ENCODE measurements around the gene PIGS. TPM values are rescaled to one million over a fixed set of nuclear protein-coding genes. Genes with fewer than 3 reads are reported as not detected.

PIGS gene
- total and polyA plus RNA-seq, 4 donors = 7.3 to 29.5 (median 13.3) TPM

DNA sequence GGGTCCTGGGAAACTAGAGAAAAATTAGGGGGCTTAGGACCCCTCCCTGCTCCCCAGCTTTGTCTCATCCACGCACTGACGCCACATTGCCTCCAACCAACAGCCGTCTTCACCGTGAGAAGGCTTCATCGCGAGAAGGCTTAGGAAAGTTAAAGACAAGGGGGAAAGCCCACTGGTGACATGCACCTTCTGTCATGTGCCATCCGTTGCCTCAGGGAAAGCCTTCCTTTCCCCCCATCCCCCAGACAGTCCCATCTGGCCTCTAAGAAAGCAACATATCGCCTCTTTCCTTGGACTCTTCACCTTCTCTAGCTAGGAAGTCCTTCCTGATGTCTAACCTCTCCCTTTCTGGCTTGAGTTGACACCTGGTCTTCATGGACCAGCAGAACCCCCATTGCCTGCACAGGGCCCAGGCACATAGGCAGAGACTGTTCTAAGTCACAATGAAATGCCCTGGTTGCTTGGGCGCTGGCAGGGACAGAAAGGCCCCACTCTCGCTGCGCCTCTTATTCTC is 63.1 kb downstream of the PIGS start:
- Histone ChIP-seq H3K4me1 (ENCODE audit: control insufficient read depth in 4 of 4, insufficient read depth in 4 of 4, low read length in 3 of 4) (no peaks in the 10 kb centered on the region), H3K9ac (ENCODE audit: low read depth in 1 of 2, low read length in 2 of 2) (no peak overlapping the region), H3K9me3 (ENCODE audit: control insufficient read depth in 4 of 4, low read length in 3 of 4) (no peaks in the 10 kb centered on the region), H3K27ac (ENCODE audit: low read depth in 1 of 2, low read length in 2 of 2) (no peak overlapping the region), H3K27me3 (ENCODE audit: control insufficient read depth in 4 of 4, insufficient read depth in 4 of 4, low read length in 3 of 4) (no peaks in the 10 kb centered on the region), H3K4me3 (ENCODE audit: low read depth in 1 of 3, low read length in 3 of 3) (no peak overlapping the region), H3K36me3 (ENCODE audit: control insufficient read depth in 4 of 4, insufficient read depth in 3 of 4, low read depth in 1 of 4, low read length in 3 of 4) (no peaks in the 10 kb centered on the region)
- no peak for DNase-seq (ENCODE audit: low spot score)
- 82% methylated on average over 11 of the region's 11 CpGs for WGBS
- TF ChIP-seq NR2F2 (IDR thresholded peaks at IDR 0.05) = no peak
- TF ChIP-seq REST (IDR thresholded peaks at IDR 0.05) = no peak
- TF ChIP-seq MAX (IDR thresholded peaks at IDR 0.05) = no peak
- no peak for TF ChIP-seq HNF4A (conservative IDR thresholded peaks at IDR 0.05)
- TF ChIP-seq, protein P1, sequence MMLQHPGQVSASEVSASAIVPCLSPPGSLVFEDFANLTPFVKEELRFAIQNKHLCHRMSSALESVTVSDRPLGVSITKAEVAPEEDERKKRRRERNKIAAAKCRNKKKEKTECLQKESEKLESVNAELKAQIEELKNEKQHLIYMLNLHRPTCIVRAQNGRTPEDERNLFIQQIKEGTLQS (IDR thresholded peaks at IDR 0.05) = no peak
- TF ChIP-seq RAD21 (IDR thresholded peaks at IDR 0.05) = no peak
- TF ChIP-seq HNF4G (IDR thresholded peaks at IDR 0.05) = no peak
- TF ChIP-seq FOXA2 (IDR thresholded peaks at IDR 0.05) = no peak
- no peak for TF ChIP-seq SP1 (IDR thresholded peaks at IDR 0.05)
- no peak for TF ChIP-seq FOXA1 (IDR thresholded peaks at IDR 0.05)
- TF ChIP-seq GABPA (IDR thresholded peaks at IDR 0.05 in 1 of 2, conservative IDR thresholded peaks at IDR 0.05 in 1 of 2) = no peak

DNA sequence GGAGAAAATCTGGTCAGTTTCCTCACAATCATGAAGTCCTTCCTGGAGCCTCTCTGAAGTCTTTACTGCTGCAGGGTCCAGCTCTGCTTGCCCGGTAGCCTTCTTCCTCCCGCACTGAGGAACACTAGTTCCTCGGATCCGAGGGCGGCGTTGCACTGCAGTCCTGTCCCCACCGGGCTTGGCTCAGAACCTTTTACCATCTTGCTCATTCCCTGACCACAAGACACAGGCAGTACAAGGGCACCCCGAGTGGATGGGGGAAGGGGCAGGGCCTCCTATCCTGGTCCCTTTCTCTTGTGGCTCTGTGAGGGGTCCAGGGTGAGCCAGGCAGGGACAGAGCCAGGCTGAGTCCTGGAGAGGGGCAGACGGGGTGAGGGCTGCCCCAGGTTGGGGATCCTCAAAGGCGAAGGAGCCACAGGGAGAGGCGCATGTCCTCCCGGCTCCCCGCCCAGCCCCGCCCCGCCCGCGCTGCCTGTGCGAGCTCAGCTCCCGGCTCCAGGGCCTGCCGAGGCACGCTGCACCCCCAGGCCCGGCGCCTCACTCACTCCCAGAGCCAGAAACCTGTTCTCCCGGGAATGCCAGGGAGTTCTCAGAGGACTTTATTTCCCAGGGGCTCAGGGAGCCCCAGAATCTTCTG is 63.6 kb downstream of the PIGS start:
- Histone ChIP-seq H3K4me3 (ENCODE audit: low read depth in 1 of 3, low read length in 3 of 3) (no peak overlapping the region), H3K9ac (ENCODE audit: low read depth in 1 of 2, low read length in 2 of 2) (no peak overlapping the region), H3K27me3 (ENCODE audit: control insufficient read depth in 4 of 4, insufficient read depth in 4 of 4, low read length in 3 of 4) (no peaks in the 10 kb centered on the region), H3K4me1 (ENCODE audit: control insufficient read depth in 4 of 4, insufficient read depth in 4 of 4, low read length in 3 of 4) (no peaks in the 10 kb centered on the region), H3K36me3 (ENCODE audit: control insufficient read depth in 4 of 4, insufficient read depth in 3 of 4, low read depth in 1 of 4, low read length in 3 of 4) (no peaks in the 10 kb centered on the region), H3K9me3 (ENCODE audit: control insufficient read depth in 4 of 4, low read length in 3 of 4) (no peaks in the 10 kb centered on the region), H3K27ac (ENCODE audit: low read depth in 1 of 2, low read length in 2 of 2) (no peak overlapping the region)
- TF ChIP-seq EGR1 (IDR thresholded peaks at IDR 0.05; ENCODE audit: low read depth in 2 of 2) (no peak), TAF1 (conservative IDR thresholded peaks at IDR 0.05) (no peak), REST (IDR thresholded peaks at IDR 0.05) (no peak), SP1 (IDR thresholded peaks at IDR 0.05) (no peak), HNF4G (IDR thresholded peaks at IDR 0.05) (no peak), FOXA1 (IDR thresholded peaks at IDR 0.05) (no peak), RAD21 (IDR thresholded peaks at IDR 0.05) (no peak), FOXA2 (IDR thresholded peaks at IDR 0.05) (no peak), GABPA (IDR thresholded peaks at IDR 0.05 in 1 of 2, conservative IDR thresholded peaks at IDR 0.05 in 1 of 2) (no peak), MAX (IDR thresholded peaks at IDR 0.05) (no peak), ZBTB33 (IDR thresholded peaks at IDR 0.05) (no peak), NR2F2 (IDR thresholded peaks at IDR 0.05) (no peak), RXRA (IDR thresholded peaks at IDR 0.05) (no peak), HNF4A (conservative IDR thresholded peaks at IDR 0.05) (no peak), JUND (IDR thresholded peaks at IDR 0.05) (no peak), YY1 (IDR thresholded peaks at IDR 0.05) (no peak)
- TF ChIP-seq, protein P2, sequence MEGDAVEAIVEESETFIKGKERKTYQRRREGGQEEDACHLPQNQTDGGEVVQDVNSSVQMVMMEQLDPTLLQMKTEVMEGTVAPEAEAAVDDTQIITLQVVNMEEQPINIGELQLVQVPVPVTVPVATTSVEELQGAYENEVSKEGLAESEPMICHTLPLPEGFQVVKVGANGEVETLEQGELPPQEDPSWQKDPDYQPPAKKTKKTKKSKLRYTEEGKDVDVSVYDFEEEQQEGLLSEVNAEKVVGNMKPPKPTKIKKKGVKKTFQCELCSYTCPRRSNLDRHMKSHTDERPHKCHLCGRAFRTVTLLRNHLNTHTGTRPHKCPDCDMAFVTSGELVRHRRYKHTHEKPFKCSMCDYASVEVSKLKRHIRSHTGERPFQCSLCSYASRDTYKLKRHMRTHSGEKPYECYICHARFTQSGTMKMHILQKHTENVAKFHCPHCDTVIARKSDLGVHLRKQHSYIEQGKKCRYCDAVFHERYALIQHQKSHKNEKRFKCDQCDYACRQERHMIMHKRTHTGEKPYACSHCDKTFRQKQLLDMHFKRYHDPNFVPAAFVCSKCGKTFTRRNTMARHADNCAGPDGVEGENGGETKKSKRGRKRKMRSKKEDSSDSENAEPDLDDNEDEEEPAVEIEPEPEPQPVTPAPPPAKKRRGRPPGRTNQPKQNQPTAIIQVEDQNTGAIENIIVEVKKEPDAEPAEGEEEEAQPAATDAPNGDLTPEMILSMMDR (IDR thresholded peaks at IDR 0.05; ENCODE audit: low read depth, low read length, missing input control) = no peak
- TF ChIP-seq, protein P1 (IDR thresholded peaks at IDR 0.05) = no peak
- WGBS = 52% methylated on average over 24 of the region's 24 CpGs
- DNase-seq (ENCODE audit: low spot score) = no peak
